Osteoblast (primary cell): ENCODE results near the gene HAUS7. TPM values are rescaled to one million over a fixed set of nuclear protein-coding genes. Genes with fewer than 3 reads are reported as not detected.
A peak's percentile ranks its signal among the peaks of the same experiment; 100 is the strongest.

ENCODE experiments used
- DNase-seq: peaks from one replicate; pipeline ENCODE4 v3.0.0; 2011; ENCODE audit warnings: low spot score, mixed read lengths; ENCODE audit not compliant: insufficient read length; ENCODE audit errors: missing footprints
- H2AFZ ChIP-seq: 2 replicates; pipeline ENCODE4 v1.6.0; 2011; ENCODE audit warnings: mild to moderate bottlenecking, low read length
- H3K27ac ChIP-seq: 2 replicates; pipeline ENCODE4 v1.5.1; 2011; ENCODE audit warnings: mild to moderate bottlenecking, low read depth, low read length, moderate library complexity
- H3K27me3 ChIP-seq: 2 replicates; pipeline ENCODE4 v1.6.0; 2012; ENCODE audit warnings: mild to moderate bottlenecking, control low read depth, inconsistent platforms, low read length, moderate library complexity; ENCODE audit not compliant: insufficient read depth
- H3K36me3 ChIP-seq: 2 replicates; pipeline ENCODE4 v1.5.1; 2011; ENCODE audit warnings: mild to moderate bottlenecking, low read length, control low read depth, moderate library complexity; ENCODE audit not compliant: insufficient read depth
- H3K4me1 ChIP-seq: 2 replicates; pipeline ENCODE4 v1.5.1; 2011; ENCODE audit warnings: mild to moderate bottlenecking, low read length, control low read depth, moderate library complexity; ENCODE audit not compliant: insufficient read depth
- H3K4me2 ChIP-seq: 2 replicates; pipeline ENCODE4 v1.6.0; 2011; ENCODE audit warnings: mild to moderate bottlenecking, low read length; ENCODE audit not compliant: insufficient read depth
- H3K4me3 ChIP-seq: fragments of 200-600 bp; sonication (generic); 3 replicates; pipeline ENCODE4 v1.5.1; 2012; ENCODE audit warnings: mild to moderate bottlenecking, low read length, inconsistent platforms; ENCODE audit not compliant: insufficient read depth
- H3K79me2 ChIP-seq: 2 replicates; pipeline ENCODE4 v1.6.0; 2012; ENCODE audit warnings: mild to moderate bottlenecking, low read length, control low read depth, inconsistent platforms; ENCODE audit not compliant: insufficient read depth
- H3K9me3 ChIP-seq: 2 replicates; pipeline ENCODE4 v1.5.1; 2011; ENCODE audit warnings: low read depth, low read length, control low read depth
- H4K20me1 ChIP-seq: 2 replicates; pipeline ENCODE4 v1.6.0; 2012; ENCODE audit warnings: mild to moderate bottlenecking, low read length, control low read depth; ENCODE audit not compliant: insufficient read depth
- CTCF ChIP-seq: IDR thresholded peaks from 2 replicates; pipeline ENCODE4 v1.5.1; 2011; ENCODE audit warnings: mild to moderate bottlenecking, low read depth, low read length, moderate library complexity; ENCODE audit errors: extremely low read depth
- total RNA-seq: library from RNA; depleted of rRNA; stranded (reverse); fragments of >200 nt; gene quantifications from 2 replicates; pipeline ENCODE4 v1.2.3, GENCODE V29; 2012

HAUS7 gene
- total RNA-seq, 1 donor, result 14.1 TPM

- Histone ChIP-seq H3K27ac (no peak overlapping the region), H3K9me3 (no peaks in the 10 kb centered on the region), H2AFZ (no peak overlapping the region), H4K20me1 (no peaks in the 10 kb centered on the region), H3K36me3 (no peaks in the 10 kb centered on the region), H3K79me2 (no peaks in the 10 kb centered on the region), H3K4me2 (no peak overlapping the region), H3K27me3 (peaks cover 36% of the 10 kb centered on the region), H3K4me1 (no peaks in the 10 kb centered on the region), H3K4me3 (no peak overlapping the region)
- peak; percentile 74 for DNase-seq
- TF ChIP-seq CTCF, result no peak
Observed at GRCh38 chrX:153410888-153411254, 59.5 kb downstream of the HAUS7 start.

GRCh38 chrX:153410373-153410772 is 60.0 kb downstream of the HAUS7 start:
- Histone ChIP-seq H4K20me1 (no peaks in the 10 kb centered on the region), H3K36me3 (no peaks in the 10 kb centered on the region), H3K4me3 (no peak overlapping the region), H3K79me2 (no peaks in the 10 kb centered on the region), H3K27me3 (peaks cover 31% of the 10 kb centered on the region), H3K4me2 (no peak overlapping the region), H3K9me3 (no peaks in the 10 kb centered on the region), H3K27ac (no peak overlapping the region), H3K4me1 (no peaks in the 10 kb centered on the region), H2AFZ (no peak overlapping the region)
- peak; percentile 69 for DNase-seq
- TF ChIP-seq CTCF, result no peak

GRCh38 chrX:153409414-153410101 is 60.8 kb downstream of the HAUS7 start:
- Histone ChIP-seq H3K36me3 (no peaks in the 10 kb centered on the region), H2AFZ (no peak overlapping the region), H3K27ac (no peak overlapping the region), H4K20me1 (no peaks in the 10 kb centered on the region), H3K4me3 (no peak overlapping the region), H3K4me2 (no peak overlapping the region), H3K4me1 (no peaks in the 10 kb centered on the region), H3K27me3 (peaks cover 25% of the 10 kb centered on the region), H3K9me3 (no peaks in the 10 kb centered on the region), H3K79me2 (no peaks in the 10 kb centered on the region)
- TF ChIP-seq CTCF, result no peak
- peak; percentile 47 for DNase-seq

- Histone ChIP-seq H3K9me3 (no peaks in the 10 kb centered on the region), H3K27ac (no peak overlapping the region), H2AFZ (no peak overlapping the region), H3K4me3 (no peak overlapping the region), H3K4me1 (no peaks in the 10 kb centered on the region), H3K4me2 (no peak overlapping the region), H4K20me1 (no peaks in the 10 kb centered on the region), H3K36me3 (no peaks in the 10 kb centered on the region), H3K79me2 (no peaks in the 10 kb centered on the region), H3K27me3 (peaks cover 25% of the 10 kb centered on the region)
- peak; percentile 79 for DNase-seq
- no peak for TF ChIP-seq CTCF
Observed at GRCh38 chrX:153408871-153409351, 61.5 kb downstream of the HAUS7 start.
